ENCODE data around the gene BACE1-AS.

Gene BACE1-AS

GRCh38 chr11:117327567-117328374 is 36.6 kb downstream of the BACE1-AS start, which contains the start of gene CEP164:
Gene CEP164 (plus strand): TSS chr11:117327854. CDS start chr11:117338587, 10,733 bp downstream.
- peak; percentile 93 to 97 for DNase-seq

GRCh38 chr11:117328375-117329010 is 37.3 kb downstream of the BACE1-AS start:
- no peak for DNase-seq

- DNase-seq = no peak
Measured at GRCh38 chr11:117332843-117333242, 41.7 kb downstream of the BACE1-AS start.

DNA sequence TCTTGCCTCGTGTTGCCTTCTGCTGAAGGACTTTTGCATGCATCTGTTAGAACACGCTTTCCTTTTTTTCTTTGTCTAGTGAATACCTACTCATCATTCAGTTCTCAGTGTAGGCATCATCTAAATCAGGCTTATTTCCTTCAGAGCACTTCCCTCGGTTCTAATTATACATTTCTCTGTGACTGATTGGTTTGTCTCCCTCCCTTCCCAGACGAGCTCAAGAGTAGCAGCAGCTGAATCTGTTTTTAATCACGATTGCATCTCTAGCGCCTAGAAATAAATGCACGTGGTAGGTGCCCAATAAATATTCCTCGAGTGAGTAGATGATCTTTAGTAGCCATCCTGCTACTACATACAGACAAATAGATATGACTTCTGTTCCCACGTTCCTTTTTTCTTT is 42.8 kb downstream of the BACE1-AS start:
- DNase-seq = no peak

- no peak for DNase-seq
Measured at GRCh38 chr11:117334896-117335295, 43.8 kb downstream of the BACE1-AS start.

- DNase-seq = no peak
Measured at GRCh38 chr11:117335399-117335798, 44.3 kb downstream of the BACE1-AS start.

DNA sequence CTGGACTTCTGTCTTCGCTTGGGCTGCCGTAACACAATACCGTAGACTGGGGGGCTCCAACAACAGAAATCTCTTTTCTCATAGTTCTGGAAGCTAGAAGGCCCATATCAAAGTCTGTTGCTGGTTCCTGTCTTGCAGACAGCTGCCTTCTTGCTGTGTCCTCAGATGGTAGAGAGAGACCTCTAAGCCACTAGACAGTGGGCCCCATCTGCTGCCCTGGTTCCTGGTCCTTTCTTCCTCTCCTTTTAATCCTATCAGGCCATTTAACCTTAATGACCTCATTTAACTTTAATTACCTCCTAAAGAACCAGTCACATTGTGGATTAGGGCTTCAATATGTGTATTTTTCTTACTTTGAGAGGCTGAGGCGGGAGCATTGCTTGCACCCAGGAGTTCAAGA is 45.9 kb downstream of the BACE1-AS start:
- DNase-seq = no peak

Data from SHP77 (cell line).